H1 (cell line): ENCODE results near the gene KHSRP. TPM values are rescaled to one million over a fixed set of nuclear protein-coding genes. Genes with fewer than 3 reads are reported as not detected.

Experiments
- CTCF ChIA-PET: fragments of 300-600 bp; sonication (Branson Sonifier 250); formaldehyde crosslinking; loops from one replicate; lab custom pipeline; 2021; ENCODE audit not compliant: partially characterized antibody; lab: Charles Lee
- POLR2A ChIA-PET: fragments of 300-600 bp; sonication (Branson Sonifier 250); formaldehyde crosslinking; loops from one replicate; lab custom pipeline; 2021; ENCODE audit warnings: inconsistent platforms; ENCODE audit not compliant: partially characterized antibody; lab: Charles Lee
- DNase-seq, 2 experiments: peaks; one replicate each; pipeline versions ENCODE4 v3.0.0 to v3.0.0-alpha.2; 2010 to 2022; ENCODE audit warnings: low spot score in 2 of 2, low read depth in 1 of 2, mixed read lengths in 1 of 2
- FAIRE-seq: peaks from 2 replicates; lab custom pipeline; 2011; peaks lifted over from hg19 to GRCh38; lab: Jason Lieb, UNC
- H2AFZ ChIP-seq: 2 replicates; pipeline ENCODE4 v1.8.1; 2012; ENCODE audit warnings: low read length, inconsistent platforms
- H2AK5ac ChIP-seq: 2 replicates; pipeline ENCODE4 v1.6.1; 2013; ENCODE audit warnings: low read depth, low read length
- H2BK120ac ChIP-seq: replicated peaks from 2 replicates; pipeline ENCODE3; 2013; ENCODE audit warnings: low read depth, low read length, inconsistent platforms
- H2BK12ac ChIP-seq: 2 replicates; pipeline ENCODE4 v1.6.1; 2013; ENCODE audit warnings: low read depth, low read length
- H2BK15ac ChIP-seq: 2 replicates; pipeline ENCODE4 v1.6.1; 2013; ENCODE audit warnings: low read length
- H2BK20ac ChIP-seq: 2 replicates; pipeline ENCODE4 v1.6.1; 2013; ENCODE audit warnings: low read length
- H2BK5ac ChIP-seq: 2 replicates; pipeline ENCODE4 v1.6.1; 2013; ENCODE audit warnings: low read depth, low read length
- H3K14ac ChIP-seq: 2 replicates; pipeline ENCODE4 v1.6.1; 2013; ENCODE audit warnings: inconsistent platforms; ENCODE audit not compliant: insufficient read length
- H3K18ac ChIP-seq: 2 replicates; pipeline ENCODE4 v1.6.1; 2013; ENCODE audit warnings: low read length; ENCODE audit errors: extremely low read depth
- H3K23ac ChIP-seq: 2 replicates; pipeline ENCODE4 v1.6.1; 2013; ENCODE audit warnings: inconsistent platforms; ENCODE audit not compliant: insufficient read length
- H3K23me2 ChIP-seq: 2 replicates; pipeline ENCODE4 v1.6.1; 2013; ENCODE audit warnings: low read depth, low read length
- H3K27ac ChIP-seq: 2 replicates; pipeline ENCODE4 v1.6.1; 2011; ENCODE audit warnings: low read depth, low read length, inconsistent platforms
- H3K27me3 ChIP-seq, 4 experiments: replicated peaks in 1 of 4; 1 replicate in 1 of 4; 2 replicates in 3 of 4; pipeline versions ENCODE4 v1.6.1 to v1.8.1; 2011 to 2013; ENCODE audit warnings: low read length in 3 of 4, mild to moderate bottlenecking in 3 of 4, inconsistent platforms in 2 of 4, mixed read lengths in 2 of 4, moderate library complexity in 1 of 4; ENCODE audit not compliant: control insufficient read depth in 3 of 4, insufficient read depth in 3 of 4; ENCODE audit errors: extremely low read depth in 1 of 4
- H3K36me3 ChIP-seq, 4 experiments: 2 replicates each; pipeline versions ENCODE4 v1.6.1 to v1.8.1; 2011 to 2013; ENCODE audit warnings: mild to moderate bottlenecking in 4 of 4, low read length in 3 of 4, moderate library complexity in 2 of 4, control low read depth in 1 of 4, inconsistent platforms in 1 of 4; ENCODE audit not compliant: insufficient read depth in 4 of 4, control insufficient read depth in 2 of 4
- H3K4ac ChIP-seq: replicated peaks from 2 replicates; pipeline ENCODE3; 2013; ENCODE audit warnings: low read length, low read depth, mixed read lengths, inconsistent platforms; ENCODE audit not compliant: insufficient read length
- H3K4me1 ChIP-seq, 4 experiments: replicated peaks in 1 of 4; 1 replicate in 1 of 4; 2 replicates in 3 of 4; pipeline versions ENCODE4 v1.6.1 to v1.8.1; 2011 to 2013; ENCODE audit warnings: low read length in 3 of 4, inconsistent platforms in 2 of 4, mixed read lengths in 1 of 4; ENCODE audit not compliant: insufficient read depth in 4 of 4, control insufficient read depth in 3 of 4
- H3K4me2 ChIP-seq, 2 experiments: 2 replicates each; pipeline versions ENCODE4 v1.6.1 to v1.8.1; 2011 to 2013; ENCODE audit warnings: low read depth in 2 of 2, low read length in 2 of 2, control low read depth in 1 of 2, inconsistent platforms in 1 of 2, mild to moderate bottlenecking in 1 of 2; ENCODE audit not compliant: insufficient read depth in 1 of 2
- H3K4me3 ChIP-seq, 4 experiments: fragments of 200-600, 300-600 bp in 1 of 4; sonication (generic), shearing (Covaris generic), sonication (Bioruptor Twin) in 1 of 4; 2 replicates each; pipeline versions ENCODE4 v1.5.1 to v1.8.1; 2011 to 2016; ENCODE audit warnings: low read length in 4 of 4, low read depth in 3 of 4, control low read depth in 2 of 4, inconsistent platforms in 2 of 4, mild to moderate bottlenecking in 2 of 4, mixed read lengths in 1 of 4, moderate library complexity in 1 of 4; ENCODE audit not compliant: insufficient read depth in 2 of 4; ENCODE audit errors: extremely low read depth in 1 of 4
- H3K56ac ChIP-seq: replicated peaks from 2 replicates; pipeline ENCODE3; 2013; ENCODE audit warnings: low read depth, mild to moderate bottlenecking, mixed read lengths, low read length, inconsistent platforms; ENCODE audit not compliant: insufficient read length
- H3K79me1 ChIP-seq: 2 replicates; pipeline ENCODE4 v1.6.1; 2013; ENCODE audit warnings: low read depth, low read length, control low read depth
- H3K79me2 ChIP-seq, 2 experiments: 2 replicates each; pipeline versions ENCODE4 v1.6.1 to v1.8.1; 2012 to 2013; ENCODE audit warnings: low read length in 2 of 2, mild to moderate bottlenecking in 2 of 2, inconsistent platforms in 1 of 2; ENCODE audit not compliant: insufficient read depth in 2 of 2, control insufficient read depth in 1 of 2
- H3K9ac ChIP-seq, 4 experiments: replicated peaks in 1 of 4; 1 replicate in 1 of 4; 2 replicates in 3 of 4; pipeline versions ENCODE4 v1.6.1 to v1.8.1; 2011 to 2013; ENCODE audit warnings: low read depth in 3 of 4, low read length in 3 of 4, control low read depth in 2 of 4, mild to moderate bottlenecking in 2 of 4, moderate library complexity in 2 of 4, inconsistent platforms in 1 of 4; ENCODE audit errors: extremely low read depth in 1 of 4
- H3K9me3 ChIP-seq, 2 experiments: 2 replicates each; pipeline versions ENCODE4 v1.6.1 to v1.8.1; 2012 to 2013; ENCODE audit warnings: mild to moderate bottlenecking in 2 of 2, moderate library complexity in 2 of 2, control low read depth in 1 of 2, inconsistent platforms in 1 of 2, low read depth in 1 of 2, low read length in 1 of 2, mixed read lengths in 1 of 2; ENCODE audit not compliant: insufficient read depth in 2 of 2
- H4K20me1 ChIP-seq, 2 experiments: replicated peaks in 1 of 2; 2 replicates each; pipeline versions ENCODE3 to v1.8.1; 2011 to 2013; ENCODE audit warnings: inconsistent platforms in 2 of 2, low read length in 2 of 2, mild to moderate bottlenecking in 1 of 2; ENCODE audit not compliant: insufficient read depth in 2 of 2, control insufficient read depth in 1 of 2
- H4K5ac ChIP-seq: 2 replicates; pipeline ENCODE4 v1.6.1; 2013; ENCODE audit warnings: low read length, low read depth, mixed read lengths, inconsistent platforms; ENCODE audit not compliant: insufficient read length
- H4K8ac ChIP-seq: 2 replicates; pipeline ENCODE4 v1.8.0; 2013; ENCODE audit warnings: mild to moderate bottlenecking, moderate library complexity, low read length, inconsistent platforms; ENCODE audit not compliant: insufficient read depth; ENCODE audit errors: extremely low read depth
- H4K91ac ChIP-seq: replicated peaks from 2 replicates; pipeline ENCODE3; 2013; ENCODE audit warnings: low read length, mixed read lengths, inconsistent platforms; ENCODE audit not compliant: insufficient read length
- BCL11A ChIP-seq, 2 experiments: IDR thresholded peaks; one replicate each; pipeline ENCODE4 v1.6.1; 2011; ENCODE audit warnings: low read depth in 2 of 2, low read length in 2 of 2, mild to moderate bottlenecking in 2 of 2
- CHD1 ChIP-seq: IDR thresholded peaks from 2 replicates; pipeline ENCODE4 v1.6.1; 2012; ENCODE audit warnings: low read depth, low read length, improper control_type of control experiment
- FOSL1 ChIP-seq: IDR thresholded peaks from 2 replicates; pipeline ENCODE4 v1.6.1; 2011; ENCODE audit warnings: mild to moderate bottlenecking, low read depth, low read length, moderate library complexity; ENCODE audit not compliant: insufficient read depth
- JUND ChIP-seq: IDR thresholded peaks from 2 replicates; pipeline ENCODE4 v1.6.1; 2011; ENCODE audit warnings: mild to moderate bottlenecking, improper control_type of control experiment, low read length
- MAFK ChIP-seq: IDR thresholded peaks from 2 replicates; pipeline ENCODE4 v1.6.1; 2012; ENCODE audit warnings: low read depth, mild to moderate bottlenecking, improper control_type of control experiment, low read length
- SIN3A ChIP-seq, 2 experiments: IDR thresholded peaks in 1 of 2; conservative IDR thresholded peaks in 1 of 2; 2 replicates each; pipeline ENCODE4 v1.6.1; 2011 to 2012; ENCODE audit warnings: low read length in 2 of 2, improper control_type of control experiment in 1 of 2, low read depth in 1 of 2, mild to moderate bottlenecking in 1 of 2
- WGBS, 2 experiments: shearing (Covaris generic) in 1 of 2; methylation state at CpG; one replicate each; pipeline versions ENCODE4 v1.1.6 to v1.1.7; 2013 to 2015; ENCODE audit warnings: low lambda C conversion rate in 2 of 2, mixed read lengths in 2 of 2, inconsistent platforms in 1 of 2, low coverage in 1 of 2, missing lambda C conversion rate in 1 of 2; ENCODE audit not compliant: insufficient replicate concordance in 2 of 2, insufficient coverage in 1 of 2, insufficient read length in 1 of 2; ENCODE audit errors: extremely low coverage in 1 of 2, missing lambda C conversion rate in 1 of 2; 5-methylcytosine and 5-hydroxymethylcytosine counted together
- polyA plus RNA-seq, 7 experiments: library from polyadenylated mRNA; depleted of rRNA in 3 of 7; stranded (reverse) in 5 of 7; unstranded in 2 of 7; fragments of >200 nt in 5 of 7; fragments of 200-250 nt in 2 of 7; gene quantifications; 1 replicate in 5 of 7; 2 replicates in 1 of 7; 4 replicates in 1 of 7; pipeline versions ENCODE4 v1.2.1 to v1.2.3, GENCODE V29; 2011 to 2013; ENCODE audit warnings: missing spikeins in 2 of 7, mixed read lengths in 2 of 7
- total RNA-seq: library from RNA; stranded (reverse); fragmentation: NEBNext Ultra II Directional; extraction: Animal tissue kit (Norgen Biotek cat#: 25700); gene quantifications from 2 replicates; pipeline ENCODE4 v1.2.1, GENCODE V29; 2021
- TF ChIP-seq, protein P1 (sequence below), 3 experiments: IDR thresholded peaks; 1 replicate in 2 of 3; 2 replicates in 1 of 3; pipeline versions ENCODE4 v1.5.1 to v1.6.1; 2011; ENCODE audit warnings: low read length in 3 of 3, mild to moderate bottlenecking in 3 of 3, inconsistent platforms in 2 of 3, low read depth in 1 of 3, moderate library complexity in 1 of 3; ENCODE audit not compliant: insufficient read depth in 1 of 3; ENCODE audit errors: control extremely low read depth in 1 of 3
- TF ChIP-seq, protein P2 (sequence below): IDR thresholded peaks from 2 replicates; pipeline ENCODE4 v1.6.1; 2012; ENCODE audit warnings: inconsistent platforms

KHSRP gene
- total and polyA plus RNA-seq, 2 of the 8 experiments (the other 6 are each of a cell fraction or from before 2014, with no cell fraction given), result 143 to 573 TPM

DNA sequence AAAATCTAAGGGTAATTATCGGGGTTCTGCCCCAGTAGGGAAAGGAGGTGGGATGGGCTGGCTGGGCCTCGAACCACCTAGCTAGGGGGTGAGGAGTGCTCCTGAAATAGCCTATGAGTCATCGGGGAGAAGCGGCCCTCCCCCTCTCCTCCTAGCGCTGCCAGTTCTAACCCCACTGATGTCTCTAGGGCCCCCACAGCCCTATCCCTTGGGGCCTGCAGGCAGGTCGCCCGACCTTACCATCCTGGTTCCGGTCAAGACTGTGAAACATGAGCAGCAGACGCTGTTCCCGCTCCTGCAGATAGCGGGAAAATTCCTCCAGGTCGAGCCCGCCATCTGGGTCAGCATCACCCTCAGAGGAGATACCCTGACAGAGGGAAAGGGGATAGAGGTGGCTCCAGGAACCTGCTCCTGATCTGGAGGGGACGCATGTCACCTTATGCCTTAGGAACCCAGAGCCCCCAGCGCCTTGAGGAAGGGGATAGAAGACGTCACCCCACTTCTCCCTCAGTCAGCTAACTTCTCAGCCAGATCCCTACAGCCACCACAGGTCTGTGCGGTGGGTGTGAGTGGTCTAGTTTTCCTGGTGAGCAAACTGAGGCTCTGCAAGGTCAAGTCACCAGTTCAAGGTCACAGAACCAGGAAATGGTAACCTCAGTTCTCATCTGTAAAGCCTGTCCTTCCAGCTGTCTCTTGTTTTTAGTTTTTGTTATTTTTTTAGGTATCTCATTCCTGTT lies 33.5 kb upstream of the KHSRP start:
- Histone ChIP-seq H3K9me3 (peaks cover 0 to 8% of the 10 kb centered on the region in 2 experiments; a peak in 1 of 4 replicates), H4K20me1 (no peaks in the 10 kb centered on the region), H3K79me1 (no peaks in the 10 kb centered on the region), H2BK15ac (no peak overlapping the region), H4K8ac (no peak overlapping the region), H3K27me3 (no peaks in the 10 kb centered on the region), H2BK20ac (no peak overlapping the region), H3K14ac (no peak overlapping the region), H3K79me2 (no peaks in the 10 kb centered on the region), H4K91ac (no peak overlapping the region), H3K23me2 (peaks cover 7% of the 10 kb centered on the region), H3K23ac (no peak overlapping the region), H2BK120ac (no peak overlapping the region), H3K4me1 (peaks cover 0 to 9% (median 0%) of the 10 kb centered on the region in 4 experiments; a peak in 5 of 7 replicates), H3K27ac (no peak overlapping the region), H2AK5ac (no peak overlapping the region), H2BK5ac (no peak overlapping the region), H3K36me3 (peaks cover 5 to 21% (median 10%) of the 10 kb centered on the region in 4 experiments; a peak in 7 of 8 replicates), H3K4me3 (no peak overlapping the region), H3K4ac (no peak overlapping the region), H3K56ac (no peak overlapping the region), H2AFZ (no peak overlapping the region), H3K9ac (no peak overlapping the region; a peak in 1 of 7 replicates), H4K5ac (no peak overlapping the region), H2BK12ac (no peak overlapping the region), H3K18ac (no peak overlapping the region), H3K4me2 (peak overlapping the region; percentile 27 to 63)
- CTCF ChIA-PET, result interaction anchor here (1.0 to 1.8 kb wide), 3 partner anchors 11 to 23 kb away, joined by 3 to 5 read pairs (median 5); partner anchors contain the start of gene DENND1C
- FAIRE-seq (no peak), DNase-seq (no peak)
- POLR2A ChIA-PET, result interaction anchor here (0.8 to 1.2 kb wide), 4 partner anchors 20 to 73 kb away, joined by 3 read pairs; no protein-coding TSS in a partner anchor
- WGBS, 2 experiments, result 80% methylated on average over 16 of the region's 17 CpGs; no CpG with 5 or more reads in 1 of the 2 experiments
- TF ChIP-seq CHD1 (no peak), BCL11A (IDR thresholded peaks at IDR 0.05; ENCODE audit: low read depth in 2 of 2, low read length in 2 of 2) (no peak), FOSL1 (no peak), JUND (peak; percentile 67; the same call in 1 of the 2 replicates), SIN3A (conservative IDR thresholded peaks at IDR 0.05 in 1 of 2, IDR thresholded peaks at IDR 0.05 in 1 of 2; ENCODE audit: low read depth in 1 of 2, low read length in 2 of 2) (no peak), MAFK (no peak)
- TF ChIP-seq, protein P1, sequence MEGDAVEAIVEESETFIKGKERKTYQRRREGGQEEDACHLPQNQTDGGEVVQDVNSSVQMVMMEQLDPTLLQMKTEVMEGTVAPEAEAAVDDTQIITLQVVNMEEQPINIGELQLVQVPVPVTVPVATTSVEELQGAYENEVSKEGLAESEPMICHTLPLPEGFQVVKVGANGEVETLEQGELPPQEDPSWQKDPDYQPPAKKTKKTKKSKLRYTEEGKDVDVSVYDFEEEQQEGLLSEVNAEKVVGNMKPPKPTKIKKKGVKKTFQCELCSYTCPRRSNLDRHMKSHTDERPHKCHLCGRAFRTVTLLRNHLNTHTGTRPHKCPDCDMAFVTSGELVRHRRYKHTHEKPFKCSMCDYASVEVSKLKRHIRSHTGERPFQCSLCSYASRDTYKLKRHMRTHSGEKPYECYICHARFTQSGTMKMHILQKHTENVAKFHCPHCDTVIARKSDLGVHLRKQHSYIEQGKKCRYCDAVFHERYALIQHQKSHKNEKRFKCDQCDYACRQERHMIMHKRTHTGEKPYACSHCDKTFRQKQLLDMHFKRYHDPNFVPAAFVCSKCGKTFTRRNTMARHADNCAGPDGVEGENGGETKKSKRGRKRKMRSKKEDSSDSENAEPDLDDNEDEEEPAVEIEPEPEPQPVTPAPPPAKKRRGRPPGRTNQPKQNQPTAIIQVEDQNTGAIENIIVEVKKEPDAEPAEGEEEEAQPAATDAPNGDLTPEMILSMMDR (IDR thresholded peaks at IDR 0.05; ENCODE audit: control extremely low read depth in 1 of 3, insufficient read depth in 1 of 3, low read depth in 1 of 3, low read length in 3 of 3), result no peak
- TF ChIP-seq, protein P2, sequence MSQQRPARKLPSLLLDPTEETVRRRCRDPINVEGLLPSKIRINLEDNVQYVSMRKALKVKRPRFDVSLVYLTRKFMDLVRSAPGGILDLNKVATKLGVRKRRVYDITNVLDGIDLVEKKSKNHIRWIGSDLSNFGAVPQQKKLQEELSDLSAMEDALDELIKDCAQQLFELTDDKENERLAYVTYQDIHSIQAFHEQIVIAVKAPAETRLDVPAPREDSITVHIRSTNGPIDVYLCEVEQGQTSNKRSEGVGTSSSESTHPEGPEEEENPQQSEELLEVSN, result peak; percentile 18; the same call in 1 of the 2 replicates
